Stimulated activated naive CD8-positive, alpha-beta T cell treated with anti-CD3 and anti-CD28 coated beads, Interleukin-15, Interleukin-2, amounts not matched to agents 100 U/mL and 50 U/mL, for 24 hours (primary cell): ENCODE data around the gene PDK1.
"Not testable (repeated sequence)": the region's sequence is repeated elsewhere in the genome, so short reads cannot be mapped to it uniquely, and the experiment has no call there.

ENCODE experiments used
- ATAC-seq: fragments of 150-1000 bp; cut with Tn5 transposase; one replicate; pipeline ENCODE4 v1.10.0; 2021
- DNase-seq: peaks from one replicate; pipeline ENCODE4 v3.0.0; 2021

PDK1 gene

GRCh38 chr2:172552547-172553291, 3.2 kb upstream of the PDK1 start:
- ATAC-seq = no peak
- DNase-seq = no peak

GRCh38 chr2:172554352-172555271, 1.3 kb upstream of the PDK1 start:
- DNase-seq (peak; percentile 15), ATAC-seq (no peak)

- ATAC-seq (no peak), DNase-seq (no peak)
Observed at GRCh38 chr2:172555272-172555521, 693 bp upstream of the PDK1 start.

- DNase-seq = peak; percentile 74
- ATAC-seq = peak; percentile 60
Observed at GRCh38 chr2:172556284-172557033, 569 bp downstream of the PDK1 start.

- DNase-seq (no peak), ATAC-seq (no peak)
Observed at GRCh38 chr2:172558372-172558771, 2.5 kb downstream of the PDK1 start.

GRCh38 chr2:172560721-172561120, 4.8 kb downstream of the PDK1 start:
- no peak for DNase-seq
- no peak for ATAC-seq

GRCh38 chr2:172561270-172561669, 5.4 kb downstream of the PDK1 start:
- ATAC-seq (no peak), DNase-seq (no peak)

GRCh38 chr2:172562298-172562697, 6.4 kb downstream of the PDK1 start:
- no peak for DNase-seq
- ATAC-seq = no peak

- ATAC-seq (no peak), DNase-seq (no peak)
Observed at GRCh38 chr2:172564376-172564775, 8.5 kb downstream of the PDK1 start.

- DNase-seq (no peak), ATAC-seq (no peak)
Observed at GRCh38 chr2:172571245-172571644, 15.4 kb downstream of the PDK1 start.

- no peak for ATAC-seq
- no peak for DNase-seq
Observed at GRCh38 chr2:172572981-172573380, 17.1 kb downstream of the PDK1 start.

- ATAC-seq (no peak), DNase-seq (no peak)
Observed at GRCh38 chr2:172574965-172575364, 19.1 kb downstream of the PDK1 start.

GRCh38 chr2:172578054-172578453, 22.2 kb downstream of the PDK1 start:
- no peak for ATAC-seq
- no peak for DNase-seq

GRCh38 chr2:172578860-172579512, 23.1 kb downstream of the PDK1 start:
- DNase-seq (no peak), ATAC-seq (no peak)

- no peak for DNase-seq
- no peak for ATAC-seq
Observed at GRCh38 chr2:172580544-172580943, 24.7 kb downstream of the PDK1 start.

- ATAC-seq = no peak
- no peak for DNase-seq
Observed at GRCh38 chr2:172582656-172583055, 26.8 kb downstream of the PDK1 start.

GRCh38 chr2:172586245-172586891, 30.5 kb downstream of the PDK1 start:
- ATAC-seq = peak; percentile 65
- DNase-seq = no peak

- DNase-seq = peak; percentile 13
Observed at GRCh38 chr2:172587231-172587630, 31.3 kb downstream of the PDK1 start.

GRCh38 chr2:172588931-172589330, 33.0 kb downstream of the PDK1 start:
- DNase-seq (no peak), ATAC-seq (no peak)

More at GRCh38 chr2:172587231-172587630, 31.3 kb downstream of the PDK1 start:
- ATAC-seq = peak; percentile 31

- not testable (repeated sequence) for DNase-seq, ATAC-seq
Observed at GRCh38 chr2:172591386-172591785, 35.5 kb downstream of the PDK1 start.

GRCh38 chr2:172592190-172592589, 36.3 kb downstream of the PDK1 start:
- ATAC-seq, DNase-seq: not testable (repeated sequence)

GRCh38 chr2:172596776-172597175, 40.9 kb downstream of the PDK1 start:
- DNase-seq (no peak), ATAC-seq (no peak)
